ENCODE measurements around the gene LYRM2.

LYRM2 gene

GRCh38 chr6:89590133-89590532, 48.4 kb downstream of the LYRM2 start:
- DNase-seq, result no peak

DNA sequence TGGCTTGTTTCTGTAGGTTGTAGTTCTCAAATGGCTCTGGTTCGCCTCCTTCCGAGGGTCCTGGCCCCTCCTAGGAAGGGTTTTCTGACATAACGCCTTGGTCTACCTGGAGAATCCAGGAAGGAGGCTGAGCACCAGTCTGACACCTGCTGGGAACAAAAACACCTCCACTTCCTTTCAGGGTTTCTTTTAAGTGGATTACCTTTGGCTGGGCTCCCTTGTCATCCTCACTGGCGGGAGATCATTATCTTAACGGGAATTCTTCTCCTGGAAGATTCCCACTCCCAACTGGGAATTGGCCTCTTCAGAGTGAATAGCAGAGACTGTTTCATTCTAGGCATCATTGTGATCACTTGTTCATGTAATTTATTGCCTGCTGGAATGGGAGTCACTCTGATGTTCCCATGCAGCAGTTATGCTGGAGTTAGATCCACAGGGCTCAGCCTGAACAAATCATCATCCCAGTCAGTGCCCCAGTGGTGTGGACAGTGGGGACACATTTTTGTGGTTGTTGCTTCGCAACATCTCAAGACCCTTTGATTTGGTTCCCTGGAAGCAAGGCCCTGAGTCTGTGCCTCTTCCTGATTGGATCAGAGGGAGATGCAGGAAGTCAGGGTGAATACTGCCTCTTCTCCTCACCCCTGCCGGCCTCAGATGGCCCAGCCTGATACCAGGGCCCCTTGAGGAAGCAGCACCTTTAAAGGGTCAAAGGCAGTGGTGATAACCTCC, 49.1 kb downstream of the LYRM2 start:
- no peak for DNase-seq

GRCh38 chr6:89585154-89585553, 53.4 kb downstream of the LYRM2 start:
- DNase-seq, result no peak

DNA sequence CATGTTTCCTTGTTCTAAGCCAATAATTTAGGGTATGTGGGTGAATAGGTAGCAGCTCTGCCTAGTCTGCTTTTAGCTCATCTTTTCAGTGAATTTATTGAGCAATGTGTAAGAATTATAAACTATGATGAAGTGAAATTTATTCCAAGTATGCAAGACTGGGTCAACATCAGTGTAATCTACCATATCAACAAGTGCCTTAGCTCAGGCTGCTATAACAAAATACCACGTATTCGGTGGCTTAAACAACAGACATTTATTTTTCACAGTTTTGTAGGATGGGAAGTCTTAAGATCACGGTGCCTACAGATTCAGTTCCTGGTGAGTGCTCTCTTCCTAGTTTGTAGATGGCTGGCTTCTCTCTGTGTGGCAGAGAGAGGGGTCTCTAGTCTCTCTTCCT, 54.0 kb downstream of the LYRM2 start:
- DNase-seq, result no peak

- no peak for DNase-seq
Measured at GRCh38 chr6:89583559-89583958, 55.0 kb downstream of the LYRM2 start.

GRCh38 chr6:89582669-89583325, 55.8 kb downstream of the LYRM2 start:
- DNase-seq, result peak; percentile 23

- peak; percentile 89 for DNase-seq
Measured at GRCh38 chr6:89581689-89582088, 56.9 kb downstream of the LYRM2 start.

- peak; percentile 28 for DNase-seq
Measured at GRCh38 chr6:89580997-89581666, 57.4 kb downstream of the LYRM2 start.

DNA sequence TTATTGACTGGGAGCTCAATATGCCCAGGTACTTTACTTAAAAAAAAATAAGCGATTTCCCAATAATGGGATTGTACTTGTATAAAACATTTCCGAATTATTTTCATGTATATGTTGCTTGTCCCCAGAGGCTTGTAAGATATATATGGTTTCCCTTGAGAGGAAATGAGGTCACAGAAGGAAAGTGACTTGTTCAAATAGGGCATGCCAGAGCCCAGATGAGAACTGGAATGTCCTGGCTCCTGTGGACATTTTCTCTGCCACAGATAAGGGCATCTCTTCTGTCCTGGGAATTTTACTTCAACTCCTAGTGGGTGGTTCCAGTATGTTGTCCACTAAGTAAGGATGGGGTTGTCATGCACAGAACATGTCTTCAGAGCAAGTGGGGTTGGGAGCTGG, 63.0 kb downstream of the LYRM2 start:
- DNase-seq, result no peak

- no peak for DNase-seq
Measured at GRCh38 chr6:89574910-89575561, 63.5 kb downstream of the LYRM2 start.

DNA sequence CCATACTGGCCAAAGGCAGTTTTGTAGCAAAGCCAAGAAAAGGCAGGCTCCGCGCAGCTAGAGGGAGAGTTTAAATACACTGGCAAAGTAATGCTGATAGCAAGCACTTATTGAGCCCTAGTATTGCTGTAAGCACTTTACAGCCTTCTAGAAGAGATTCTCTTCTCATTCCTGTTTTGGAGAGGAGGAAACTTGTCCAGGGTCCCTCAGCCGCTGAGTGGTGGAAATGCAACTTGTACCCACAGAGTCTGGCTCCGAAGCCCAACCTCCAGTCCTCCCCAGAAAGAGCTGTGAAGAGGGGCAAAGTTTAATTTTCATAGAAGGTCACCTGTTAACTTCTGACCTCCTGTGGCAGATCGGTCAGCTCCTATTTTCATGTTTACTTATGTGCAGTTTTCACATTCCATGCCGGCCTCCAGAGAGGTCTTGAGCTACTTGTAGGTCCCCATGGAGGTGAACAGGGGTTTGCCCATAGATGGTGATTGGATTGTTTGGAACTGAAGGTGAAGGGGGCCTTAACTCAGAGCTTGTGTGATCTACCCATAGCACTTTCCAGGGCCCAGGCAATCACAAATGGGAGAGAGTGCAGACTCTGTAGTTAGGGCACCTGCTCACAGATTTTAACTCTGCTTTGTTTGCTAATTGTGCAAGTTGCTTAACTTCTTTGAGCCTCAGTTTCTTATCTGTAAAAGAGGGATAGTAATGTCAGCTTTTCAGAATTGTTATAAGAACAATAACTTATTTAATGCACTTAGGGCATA, 70.7 kb downstream of the LYRM2 start:
- no peak for DNase-seq

- DNase-seq, result peak; percentile 26
Measured at GRCh38 chr6:89566930-89567629, 71.5 kb downstream of the LYRM2 start.

GRCh38 chr6:89566008-89566800, 72.3 kb downstream of the LYRM2 start:
- no peak for DNase-seq

GRCh38 chr6:89564752-89565427, 73.7 kb downstream of the LYRM2 start:
- DNase-seq, result peak; percentile 53

DNA sequence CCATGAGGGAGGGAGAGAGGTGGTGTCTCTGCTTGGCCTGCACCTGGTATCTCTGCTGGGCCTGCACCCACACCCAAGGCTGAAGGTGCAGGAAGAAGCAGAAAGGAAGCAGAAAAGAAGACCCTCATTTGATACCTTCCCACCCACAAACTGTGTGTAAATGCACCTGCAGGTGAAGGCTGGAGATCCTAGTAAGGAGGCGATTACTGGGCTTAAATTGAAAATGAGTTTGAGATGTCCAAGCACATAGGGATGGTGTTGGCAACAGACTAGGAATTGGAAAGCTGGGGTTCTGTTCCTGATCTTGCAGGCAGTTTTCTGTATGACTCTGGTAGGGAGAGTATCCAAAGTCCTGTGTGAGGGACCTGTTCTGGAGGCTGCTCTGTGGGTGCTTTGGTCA, 74.7 kb downstream of the LYRM2 start:
- DNase-seq, result no peak

GRCh38 chr6:89562093-89562973, 76.2 kb downstream of the LYRM2 start:
- DNase-seq, result no peak

DNA sequence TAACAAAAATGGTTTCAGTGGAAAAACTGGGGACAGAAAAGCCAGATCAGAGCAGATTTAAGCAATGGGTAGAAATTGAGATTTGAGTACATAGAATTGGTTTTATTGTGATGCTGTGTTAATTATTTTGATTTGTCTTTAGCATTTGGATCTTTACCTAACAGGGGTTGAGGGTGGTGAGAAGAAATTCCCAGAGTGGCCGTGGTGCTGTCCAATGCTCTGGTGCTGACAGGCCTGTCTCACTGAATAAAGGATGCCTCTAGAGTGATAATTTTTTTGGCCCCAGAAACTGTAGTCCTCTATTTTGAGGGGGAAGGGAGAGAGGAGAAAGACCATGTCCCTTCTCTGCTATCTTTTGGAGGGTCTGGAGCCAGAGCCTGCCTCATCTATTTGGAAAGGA, 79.1 kb downstream of the LYRM2 start:
- DNase-seq, result no peak

DNA sequence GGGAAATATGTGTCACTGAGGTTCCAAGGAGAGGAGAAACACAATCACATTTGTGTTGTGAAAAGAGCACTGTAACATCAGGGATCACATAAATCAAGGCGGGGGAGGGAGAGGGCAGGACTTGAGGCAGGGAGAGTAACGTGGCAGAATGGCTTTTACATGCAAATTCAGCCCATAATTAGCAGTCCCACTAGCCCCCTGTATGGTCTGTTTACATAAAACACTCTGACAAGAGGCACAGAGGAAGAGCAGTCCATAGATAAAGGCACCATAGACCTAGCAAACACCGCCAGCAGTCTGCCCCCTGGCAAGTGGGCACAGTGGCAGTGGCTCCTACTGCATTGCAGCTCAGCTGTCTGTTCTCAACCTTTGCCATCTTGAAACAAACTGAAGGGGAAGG, 82.7 kb downstream of the LYRM2 start:
- DNase-seq, result no peak

DNA sequence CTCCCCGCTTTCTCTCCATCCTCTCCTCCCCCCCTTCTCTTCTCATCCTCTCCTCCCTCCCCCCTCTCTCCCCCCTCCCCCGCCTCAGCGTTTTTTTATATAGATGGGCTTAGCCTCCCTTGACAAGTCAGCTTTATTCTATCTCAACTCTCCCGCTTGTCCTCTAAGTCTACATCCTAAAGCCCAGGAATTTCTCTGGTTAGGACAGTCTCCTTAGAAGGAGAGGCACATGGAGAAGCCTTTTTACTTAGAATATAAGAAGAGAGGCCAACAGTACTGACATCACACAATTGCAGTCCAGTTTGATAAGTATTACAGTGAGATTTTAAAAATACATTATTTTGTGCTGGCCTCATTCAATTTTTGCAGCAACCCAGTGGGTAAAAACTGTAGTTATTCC, 83.5 kb downstream of the LYRM2 start:
- DNase-seq, result no peak

GRCh38 chr6:89554106-89554505, 84.4 kb downstream of the LYRM2 start:
- DNase-seq, result no peak

Measured in DMS153 (cell line).